Left lung (tissue), 10 donors: ENCODE measurements around the gene PRKN. TPM values are rescaled to one million over a fixed set of nuclear protein-coding genes. Genes with fewer than 3 reads are reported as not detected.

Source experiments
- ATAC-seq: fragments of 200-7000 bp; cut with Tn5 transposase; one replicate; pipeline ENCODE4 v1.9.1; 2020; ENCODE audit warnings: moderate library complexity
- DNase-seq, 4 donors: peaks; one replicate each; pipeline ENCODE4 v3.0.0-alpha.2; 2013 to 2020
- H3K27ac ChIP-seq, 2 donors: fragments of 200-600 bp; sonication (generic) in 1 of 2; one replicate each; pipeline versions ENCODE4 v1.5.0 to v1.8.0; 2020 to 2021
- H3K27me3 ChIP-seq, 2 donors: fragments of 200-600 bp; sonication (generic) in 1 of 2; one replicate each; pipeline versions ENCODE4 v1.5.0 to v1.8.0; 2020 to 2021
- H3K36me3 ChIP-seq, 2 donors: fragments of 200-600 bp; sonication (generic) in 1 of 2; one replicate each; pipeline versions ENCODE4 v1.5.0 to v1.8.0; 2020 to 2021
- H3K4me1 ChIP-seq, 2 donors: fragments of 200-600 bp; one replicate each; pipeline ENCODE4 v1.8.0; 2021
- H3K4me3 ChIP-seq, 2 donors: fragments of 200-600 bp; sonication (generic) in 1 of 2; one replicate each; pipeline versions ENCODE4 v1.5.0 to v1.8.0; 2020 to 2021; ENCODE audit warnings: mild to moderate bottlenecking in 1 of 2
- H3K9me3 ChIP-seq, 2 donors: fragments of 200-600 bp; sonication (generic) in 1 of 2; one replicate each; pipeline versions ENCODE4 v1.5.0 to v1.8.0; 2020 to 2021
- CTCF ChIP-seq, 2 donors: fragments of 200-600 bp; sonication (generic) in 1 of 2; IDR thresholded peaks; one replicate each; pipeline versions ENCODE4 v1.5.0 to v1.8.0; 2021; ENCODE audit warnings: antibody characterized with exemption in 2 of 2
- intact Hi-C, 2 donors: fragments of 100-400 bp; cut with DNase I; formaldehyde crosslinking; loops; one replicate each; pipeline versions ENCODE4 v1.11.2 to v1.14.2; 2022
- polyA plus RNA-seq, 6 donors: library from polyadenylated mRNA; unstranded; fragments of 120-200 nt; gene quantifications; one replicate each; pipeline ENCODE4 v1.2.1, GENCODE V29; 2013; ENCODE audit not compliant: insufficient read length in 6 of 6
- total RNA-seq, 2 donors: library from RNA; stranded (reverse); fragmentation: NEBNext Ultra II Directional; extraction: Animal tissue kit (Norgen Biotek cat#: 25700); gene quantifications; one replicate each; pipeline ENCODE4 v1.2.1, GENCODE V29; 2021
- donor health status: DM: no; HTN: yes; CAD: no.
- donor health status: DM: no; HTN: no; CAD: no.

Gene PRKN
- total and polyA plus RNA-seq, 8 donors: 1.9 to 4.3 (median 2.5) TPM

- Histone ChIP-seq H3K36me3 (no peaks in the 10 kb centered on the region), H3K4me3 (no peak overlapping the region), H3K9me3 (peaks cover 0 to 2% of the 10 kb centered on the region in 2 donors), H3K27me3 (no peaks in the 10 kb centered on the region), H3K27ac (no peak overlapping the region), H3K4me1 (no peaks in the 10 kb centered on the region)
- TF ChIP-seq CTCF (IDR thresholded peaks at IDR 0.05): no peak
- ATAC-seq (no peak), DNase-seq (no peak)
- intact Hi-C loops: no loop called here
These were observed 642.0 kb downstream of the PRKN start for GRCh38 chr6:162085561-162085960.

GRCh38 chr6:162082520-162082919, 645.0 kb downstream of the PRKN start:
- no peak for DNase-seq
- intact Hi-C loops: no loop called here
- TF ChIP-seq CTCF (IDR thresholded peaks at IDR 0.05): no peak
- no peak for ATAC-seq
- Histone ChIP-seq H3K27ac (no peak overlapping the region), H3K4me1 (no peaks in the 10 kb centered on the region), H3K36me3 (no peaks in the 10 kb centered on the region), H3K9me3 (peaks cover 0 to 2% of the 10 kb centered on the region in 2 donors), H3K4me3 (no peak overlapping the region), H3K27me3 (no peaks in the 10 kb centered on the region)

DNA sequence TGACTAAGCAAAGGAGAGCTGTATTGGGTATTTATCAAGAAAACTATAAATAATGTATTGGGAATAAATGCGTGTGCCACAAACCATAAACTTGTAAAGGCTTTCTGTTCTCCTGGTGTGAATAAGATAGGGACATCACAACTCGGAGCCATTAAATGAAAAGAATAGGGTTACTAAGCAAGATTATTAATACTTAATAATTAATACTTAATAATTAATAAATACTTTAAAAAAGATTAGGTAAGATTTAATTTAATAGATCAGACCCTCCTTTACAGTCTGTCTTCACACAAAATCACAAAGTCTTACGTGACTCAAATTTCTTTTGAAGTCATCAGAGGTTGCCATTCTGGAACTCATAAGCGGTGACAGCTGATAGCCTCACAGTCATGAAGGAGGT, 648.9 kb downstream of the PRKN start:
- intact Hi-C loops: no loop called here
- H3K4me3 ChIP-seq: no peak overlapping the region
- ATAC-seq: no peak
- DNase-seq: no peak
- TF ChIP-seq CTCF (IDR thresholded peaks at IDR 0.05): no peak
- no peaks in the 10 kb centered on the region for H3K36me3 ChIP-seq
- H3K27ac ChIP-seq: no peak overlapping the region
- H3K4me1 ChIP-seq: no peaks in the 10 kb centered on the region
- H3K27me3 ChIP-seq: no peaks in the 10 kb centered on the region
- H3K9me3 ChIP-seq: peaks cover 0 to 8% of the 10 kb centered on the region in 2 donors

DNA sequence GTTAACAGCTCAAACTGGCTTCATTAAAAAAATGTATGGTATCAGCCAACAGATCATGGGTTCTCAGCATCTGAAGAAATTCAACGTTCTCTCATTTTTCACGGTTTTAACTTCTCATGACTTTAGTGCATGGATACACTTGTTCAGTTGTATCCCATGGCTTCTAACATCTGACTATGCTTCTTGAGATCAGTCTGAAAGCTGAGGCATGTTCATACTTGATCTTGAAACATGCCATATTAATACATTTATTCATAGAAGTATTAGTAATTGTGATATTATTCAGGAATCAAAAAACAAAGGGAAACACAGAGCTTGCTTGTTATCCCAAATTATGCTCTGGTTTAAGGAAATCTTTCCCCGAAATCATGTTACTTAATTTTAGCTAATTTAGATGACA, 649.4 kb downstream of the PRKN start:
- DNase-seq: no peak
- no peak for TF ChIP-seq CTCF (IDR thresholded peaks at IDR 0.05)
- no peak for ATAC-seq
- Histone ChIP-seq H3K4me1 (no peaks in the 10 kb centered on the region), H3K4me3 (no peak overlapping the region), H3K36me3 (no peaks in the 10 kb centered on the region), H3K27ac (no peak overlapping the region), H3K27me3 (no peaks in the 10 kb centered on the region), H3K9me3 (peaks cover 0 to 13% of the 10 kb centered on the region in 2 donors)
- intact Hi-C loops: no loop called here

- intact Hi-C loops: no loop called here
- H3K27me3 ChIP-seq: no peaks in the 10 kb centered on the region
- no peak overlapping the region for H3K27ac ChIP-seq
- TF ChIP-seq CTCF (IDR thresholded peaks at IDR 0.05): no peak
- H3K4me1 ChIP-seq: no peaks in the 10 kb centered on the region
- H3K4me3 ChIP-seq: no peak overlapping the region
- ATAC-seq (no peak), DNase-seq (no peak)
- peaks cover 0 to 18% of the 10 kb centered on the region in 2 donors for H3K9me3 ChIP-seq
- no peaks in the 10 kb centered on the region for H3K36me3 ChIP-seq
These were observed 650.8 kb downstream of the PRKN start for GRCh38 chr6:162076816-162077215.
